ENCODE measurements around the gene DUSP28. TPM values are rescaled to one million over a fixed set of nuclear protein-coding genes. Genes with fewer than 3 reads are reported as not detected.
A peak's percentile ranks its signal among the peaks of the same experiment; 100 is the strongest.

DUSP28 gene
- total and polyA plus RNA-seq, 2 of the 13 experiments (the other 11 are each of a cell fraction or from before 2014, with no cell fraction given), result 5.2 to 8.6 TPM

GRCh38 chr2:240586919-240587800 lies 27.0 kb downstream of the DUSP28 start (continued):
- TF ChIP-seq NR2F6 (IDR thresholded peaks at IDR 0.05) (no peak), NR2F6 (CRISPR knock-in tag; IDR thresholded peaks at IDR 0.05) (no peak), ZZZ3 (CRISPR knock-in tag; IDR thresholded peaks at IDR 0.05; ENCODE audit: borderline replicate concordance) (0 out of 2 replicates have a peak, but pooled peaks have one; percentile 83), PITX1 (CRISPR knock-in tag; IDR thresholded peaks at IDR 0.05) (0 out of 2 replicates have a peak, but pooled peaks have one; percentile 24), ZNF562 (CRISPR knock-in tag; IDR thresholded peaks at IDR 0.05; ENCODE audit: borderline replicate concordance) (no peak), ZNF678 (CRISPR knock-in tag; IDR thresholded peaks at IDR 0.05) (no peak), TRAFD1 (CRISPR knock-in tag; IDR thresholded peaks at IDR 0.05; ENCODE audit: borderline replicate concordance) (no peak), NRL (CRISPR knock-in tag; IDR thresholded peaks at IDR 0.05; ENCODE audit: borderline replicate concordance) (no peak; the same call in 1 of the 2 replicates), TIGD3 (CRISPR knock-in tag; IDR thresholded peaks at IDR 0.05; ENCODE audit: borderline replicate concordance) (no peak), SAP130 (CRISPR knock-in tag; IDR thresholded peaks at IDR 0.05; ENCODE audit: low read depth) (0 out of 2 replicates have a peak, but pooled peaks have one; percentile 3), TCF7L2 (IDR thresholded peaks at IDR 0.05; ENCODE audit: low read depth, low read length) (no peak), DBP (CRISPR knock-in tag; IDR thresholded peaks at IDR 0.05; ENCODE audit: not compliant biosample characterization) (no peak), NFIC (IDR thresholded peaks at IDR 0.05; ENCODE audit: low read length) (no peak), ZNF207 (IDR thresholded peaks at IDR 0.05; ENCODE audit: borderline replicate concordance) (no peak), TOE1 (CRISPR knock-in tag; IDR thresholded peaks at IDR 0.05) (no peak), MED1 (CRISPR knock-in tag; IDR thresholded peaks at IDR 0.05) (no peak), CAMTA2 (CRISPR knock-in tag; IDR thresholded peaks at IDR 0.05; ENCODE audit: borderline replicate concordance) (no peak), ZNF383 (CRISPR knock-in tag; IDR thresholded peaks at IDR 0.05; ENCODE audit: borderline replicate concordance) (no peak), MEIS2 (CRISPR knock-in tag; IDR thresholded peaks at IDR 0.05) (no peak; the same call in 1 of the 2 replicates), ZNF605 (CRISPR knock-in tag; IDR thresholded peaks at IDR 0.05) (0 out of 2 replicates have a peak, but pooled peaks have one; percentile 3), HIC2 (CRISPR knock-in tag; IDR thresholded peaks at IDR 0.05; ENCODE audit: low read depth) (no peak), LRRFIP1 (CRISPR knock-in tag; conservative IDR thresholded peaks at IDR 0.05) (no peak)
